SK-N-SH (cell line): ENCODE measurements around the gene SLC35B4.

Source experiments
- MXI1 ChIP-seq: IDR thresholded peaks from 2 replicates; pipeline ENCODE4 v1.6.1; 2012; ENCODE audit warnings: mild to moderate bottlenecking, low read depth, low read length, improper control_type of control experiment
- YY1 ChIP-seq: IDR thresholded peaks from 2 replicates; pipeline ENCODE4 v1.4.0; 2012; ENCODE audit warnings: low read depth, mild to moderate bottlenecking
- TF ChIP-seq, protein P1 (sequence below): IDR thresholded peaks from 2 replicates; pipeline ENCODE4 v1.6.1; 2012; ENCODE audit warnings: mild to moderate bottlenecking, low read depth, low read length, moderate library complexity

GRCh38 chr7:134327896-134328295 is 11.2 kb upstream of the SLC35B4 start:
- TF ChIP-seq MXI1 (no peak), YY1 (no peak)
- TF ChIP-seq, protein P1, sequence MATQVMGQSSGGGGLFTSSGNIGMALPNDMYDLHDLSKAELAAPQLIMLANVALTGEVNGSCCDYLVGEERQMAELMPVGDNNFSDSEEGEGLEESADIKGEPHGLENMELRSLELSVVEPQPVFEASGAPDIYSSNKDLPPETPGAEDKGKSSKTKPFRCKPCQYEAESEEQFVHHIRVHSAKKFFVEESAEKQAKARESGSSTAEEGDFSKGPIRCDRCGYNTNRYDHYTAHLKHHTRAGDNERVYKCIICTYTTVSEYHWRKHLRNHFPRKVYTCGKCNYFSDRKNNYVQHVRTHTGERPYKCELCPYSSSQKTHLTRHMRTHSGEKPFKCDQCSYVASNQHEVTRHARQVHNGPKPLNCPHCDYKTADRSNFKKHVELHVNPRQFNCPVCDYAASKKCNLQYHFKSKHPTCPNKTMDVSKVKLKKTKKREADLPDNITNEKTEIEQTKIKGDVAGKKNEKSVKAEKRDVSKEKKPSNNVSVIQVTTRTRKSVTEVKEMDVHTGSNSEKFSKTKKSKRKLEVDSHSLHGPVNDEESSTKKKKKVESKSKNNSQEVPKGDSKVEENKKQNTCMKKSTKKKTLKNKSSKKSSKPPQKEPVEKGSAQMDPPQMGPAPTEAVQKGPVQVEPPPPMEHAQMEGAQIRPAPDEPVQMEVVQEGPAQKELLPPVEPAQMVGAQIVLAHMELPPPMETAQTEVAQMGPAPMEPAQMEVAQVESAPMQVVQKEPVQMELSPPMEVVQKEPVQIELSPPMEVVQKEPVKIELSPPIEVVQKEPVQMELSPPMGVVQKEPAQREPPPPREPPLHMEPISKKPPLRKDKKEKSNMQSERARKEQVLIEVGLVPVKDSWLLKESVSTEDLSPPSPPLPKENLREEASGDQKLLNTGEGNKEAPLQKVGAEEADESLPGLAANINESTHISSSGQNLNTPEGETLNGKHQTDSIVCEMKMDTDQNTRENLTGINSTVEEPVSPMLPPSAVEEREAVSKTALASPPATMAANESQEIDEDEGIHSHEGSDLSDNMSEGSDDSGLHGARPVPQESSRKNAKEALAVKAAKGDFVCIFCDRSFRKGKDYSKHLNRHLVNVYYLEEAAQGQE: no peak
